ENCODE results near the gene CRX.

GRCh38 chr19:47848425-47848822, 26.7 kb downstream of the CRX start:
- TF ChIP-seq EP300 (IDR thresholded peaks at IDR 0.05) (no peak), CTCF (IDR thresholded peaks at IDR 0.05) (no peak), POLR2AphosphoS5 (IDR thresholded peaks at IDR 0.05) (no peak), POLR2A (IDR thresholded peaks at IDR 0.05) (no peak)

Measured in stomach (tissue), 4 donors.